Measurements from ENCODE around the gene ACTN4. TPM values are rescaled to one million over a fixed set of nuclear protein-coding genes. Genes with fewer than 3 reads are reported as not detected.
"Not testable (repeated sequence)": the region's sequence is repeated elsewhere in the genome, so short reads cannot be mapped to it uniquely, and the experiment has no call there.

Gene ACTN4
- total and polyA plus RNA-seq, 4 experiments from 2014 or later, result 4.0 to 155 (median 87.9) TPM

DNA sequence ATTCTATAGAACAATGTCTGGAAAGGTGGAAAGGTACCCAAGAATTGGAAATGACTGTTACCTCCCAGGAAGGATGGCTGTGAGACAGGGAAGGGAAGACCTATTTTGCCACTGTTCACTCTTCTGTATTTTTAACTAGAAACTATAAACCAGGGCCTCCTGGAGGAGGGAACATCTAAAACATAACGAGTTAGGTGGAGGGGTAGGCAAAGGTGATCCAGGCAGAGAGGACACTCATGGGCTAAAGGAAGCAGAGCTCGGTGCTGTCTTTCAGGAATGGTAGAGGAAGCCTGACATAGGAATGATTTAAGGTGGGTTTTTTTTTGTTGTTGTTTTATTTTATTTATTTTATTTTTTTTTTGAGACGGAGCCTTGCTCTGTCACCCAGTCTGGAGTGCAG is 22.6 kb upstream of the ACTN4 start:
- Mint-ChIP-seq H3K27me3 (no peaks in the 10 kb centered on the region), H3K4me1 (peaks cover 5 to 11% (median 9%) of the 10 kb centered on the region in 4 donors), H3K27ac (peak overlapping the region in 2 of 7 donors; percentile 54 to 57), H3K36me3 (peaks cover 44 to 71% of the 10 kb centered on the region in 2 donors), H3K9me3 (peaks cover 0 to 4% (median 0%) of the 10 kb centered on the region in 8 donors), H3K4me3 (no peak overlapping the region)
- H3K27me3 ChIP-seq (ENCODE audit: insufficient read depth, low read length), result no peaks in the 10 kb centered on the region
- no peaks in the 10 kb centered on the region for H3K9me3 ChIP-seq (ENCODE audit: control insufficient read depth in 1 of 2, low read length in 2 of 2)
- H3K36me3 ChIP-seq (ENCODE audit: insufficient read depth, low read length), result peaks cover 49% of the 10 kb centered on the region
- no peak for DNase-seq
- intact Hi-C loops (cut with micrococcal nuclease), result no loop called here
- H3K4me3 ChIP-seq (ENCODE audit: low read length in 2 of 2), result no peak overlapping the region
- H3K4me1 ChIP-seq (ENCODE audit: insufficient read depth, low read length), result peaks cover 7% of the 10 kb centered on the region
- ChIA-PET CTCF (ENCODE audit: partially characterized antibody) (interaction anchor here (0.7 to 2.0 kb wide), 2 partner anchors 10 to 222 kb away, joined by 3 to 9 read pairs; partner anchors contain the start of gene FAM98C), POLR2A (ENCODE audit: partially characterized antibody) (interaction anchor here (1.3 kb wide), 1 partner anchor 80 kb away, joined by 4 read pairs; no protein-coding TSS in a partner anchor)
- H3K27ac ChIP-seq (ENCODE audit: low read depth, low read length), result no peak overlapping the region

DNA sequence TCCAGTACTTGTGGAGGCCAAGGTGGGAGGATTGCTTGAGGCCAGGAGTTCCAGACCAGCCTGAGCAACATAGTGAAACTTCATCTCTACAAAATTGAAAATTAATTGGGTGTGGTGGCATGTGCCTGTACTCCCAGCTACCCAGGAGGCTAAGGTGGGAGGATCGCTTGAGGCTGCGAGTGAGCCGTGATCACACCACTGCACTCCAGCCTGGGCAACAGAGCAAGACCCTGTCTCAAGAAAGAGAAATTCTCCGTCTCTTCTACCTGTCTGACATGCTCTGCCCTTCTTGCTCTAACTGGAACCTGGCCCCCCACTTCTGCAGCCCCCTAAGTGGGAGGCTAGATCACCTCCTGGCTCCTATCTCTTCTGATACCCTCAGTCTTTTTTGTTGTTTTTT is 21.0 kb upstream of the ACTN4 start:
- H3K4me1 Mint-ChIP-seq, result peaks cover 0 to 3% (median 3%) of the 10 kb centered on the region in 4 donors
- no peaks in the 10 kb centered on the region for H3K27me3 Mint-ChIP-seq
- intact Hi-C loops (cut with micrococcal nuclease), result no loop called here
- Histone ChIP-seq H3K27ac (ENCODE audit: low read depth, low read length) (no peak overlapping the region), H3K9me3 (ENCODE audit: control insufficient read depth in 1 of 2, low read length in 2 of 2) (no peaks in the 10 kb centered on the region), H3K4me3 (ENCODE audit: low read length in 2 of 2) (no peak overlapping the region), H3K27me3 (ENCODE audit: insufficient read depth, low read length) (no peaks in the 10 kb centered on the region), H3K4me1 (ENCODE audit: insufficient read depth, low read length) (no peaks in the 10 kb centered on the region), H3K36me3 (ENCODE audit: insufficient read depth, low read length) (peaks cover 38% of the 10 kb centered on the region)
- no peak overlapping the region for H3K4me3 Mint-ChIP-seq
- H3K36me3 Mint-ChIP-seq, result peaks cover 52 to 76% of the 10 kb centered on the region in 2 donors
- H3K27ac Mint-ChIP-seq, result peak overlapping the region in 1 of 7 donors; percentile 30
- no peak for DNase-seq
- ChIA-PET POLR2A (ENCODE audit: partially characterized antibody) (no interaction called here), CTCF (ENCODE audit: partially characterized antibody) (interaction anchor here (2.0 kb wide), 1 partner anchor 9 kb away, joined by 9 read pairs; no protein-coding TSS in a partner anchor)
- H3K9me3 Mint-ChIP-seq, result peaks cover 0 to 4% (median 0%) of the 10 kb centered on the region in 8 donors

DNA sequence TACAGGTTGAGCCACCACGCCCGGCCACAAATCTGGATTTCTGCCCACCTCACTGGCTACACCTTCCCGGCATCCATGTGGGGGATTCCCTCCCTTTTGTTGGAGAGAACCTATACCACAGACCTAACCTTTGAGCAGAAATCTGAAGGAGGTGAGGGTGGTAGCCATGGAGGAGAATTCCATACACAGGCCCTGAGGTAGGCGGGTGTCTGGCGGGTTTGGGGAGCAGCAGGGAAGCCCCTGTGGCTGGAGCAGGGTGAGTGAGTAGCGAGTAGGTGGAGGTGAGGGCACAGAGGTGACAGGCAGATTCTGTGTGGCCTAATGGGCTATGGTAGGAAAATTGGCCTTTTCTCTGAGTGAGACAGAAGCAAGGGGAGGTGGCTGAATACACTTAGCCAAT is 17.9 kb upstream of the ACTN4 start:
- no peak for DNase-seq
- H3K27me3 Mint-ChIP-seq, result no peaks in the 10 kb centered on the region
- H3K4me3 Mint-ChIP-seq, result no peak overlapping the region
- Histone ChIP-seq H3K9me3 (ENCODE audit: control insufficient read depth in 1 of 2, low read length in 2 of 2) (no peaks in the 10 kb centered on the region), H3K27ac (ENCODE audit: low read depth, low read length) (no peak overlapping the region), H3K27me3 (ENCODE audit: insufficient read depth, low read length) (no peaks in the 10 kb centered on the region), H3K4me1 (ENCODE audit: insufficient read depth, low read length) (peaks cover 3% of the 10 kb centered on the region), H3K4me3 (ENCODE audit: low read length in 2 of 2) (no peak overlapping the region), H3K36me3 (ENCODE audit: insufficient read depth, low read length) (peaks cover 27% of the 10 kb centered on the region)
- peaks cover 3 to 9% (median 4%) of the 10 kb centered on the region in 4 donors for H3K4me1 Mint-ChIP-seq
- intact Hi-C loops (cut with micrococcal nuclease), result no loop called here
- H3K36me3 Mint-ChIP-seq, result peaks cover 47 to 65% of the 10 kb centered on the region in 2 donors
- ChIA-PET POLR2A (ENCODE audit: partially characterized antibody) (no interaction called here), CTCF (ENCODE audit: partially characterized antibody) (interaction anchor here (0.7 to 2.0 kb wide), 5 partner anchors 85 to 300 kb away, joined by 4 to 7 read pairs (median 4); partner anchors contain the start of gene FAM98C)
- H3K9me3 Mint-ChIP-seq, result peaks cover 0 to 5% (median 0%) of the 10 kb centered on the region in 8 donors
- no peak overlapping the region for H3K27ac Mint-ChIP-seq

DNA sequence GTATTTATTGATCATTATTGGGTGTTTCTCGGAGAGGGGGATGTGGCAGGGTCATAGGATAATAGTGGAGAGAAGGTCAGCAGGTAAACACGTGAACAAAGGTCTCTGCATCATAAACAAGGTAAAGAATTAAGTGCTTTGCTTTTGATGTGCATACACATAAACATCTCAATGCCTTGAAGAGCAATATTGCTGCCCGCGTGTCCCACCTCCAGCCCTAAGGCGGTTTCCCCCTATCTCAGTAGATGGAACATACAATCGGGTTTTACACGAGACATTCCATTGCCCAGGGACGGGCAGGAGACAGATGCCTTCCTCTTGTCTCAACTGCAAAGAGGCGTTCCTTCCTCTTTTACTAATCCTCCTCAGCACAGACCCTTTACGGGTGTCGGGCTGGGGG is 16.1 kb upstream of the ACTN4 start:
- H3K36me3 ChIP-seq (ENCODE audit: insufficient read depth, low read length), result peaks cover 27% of the 10 kb centered on the region

DNA sequence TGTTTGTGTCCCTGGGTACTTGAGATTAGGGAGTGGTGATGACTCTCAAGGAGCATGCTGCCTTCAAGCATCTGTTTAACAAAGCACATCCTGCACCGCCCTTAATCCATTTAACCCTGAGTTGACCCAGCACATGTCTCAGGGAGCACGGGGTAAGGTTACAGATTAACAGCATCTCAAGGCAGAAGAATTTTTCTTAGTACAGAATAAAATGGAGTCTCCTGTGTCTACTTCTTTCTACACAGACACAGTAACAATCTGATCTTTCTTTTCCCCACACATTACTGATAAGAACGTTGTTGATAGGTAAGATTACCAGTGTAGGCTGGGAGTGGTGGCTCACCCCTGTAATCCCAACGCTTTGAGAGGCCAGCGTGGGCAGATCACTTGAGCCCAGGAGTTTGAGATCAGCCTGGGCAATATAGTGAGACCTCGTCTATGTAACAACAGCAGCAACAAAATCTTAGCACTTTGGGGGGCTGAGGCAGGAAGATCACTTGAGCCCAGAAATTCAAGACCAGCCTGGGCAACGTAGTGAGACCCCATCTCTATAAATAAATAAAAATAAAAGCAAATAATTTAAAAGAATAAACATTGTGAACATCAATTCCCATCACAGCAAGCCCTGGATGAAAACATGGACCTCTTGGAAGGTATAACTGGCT is 15.5 kb upstream of the ACTN4 start:
- intact Hi-C loops (cut with micrococcal nuclease); H3K9me3 Mint-ChIP-seq; H3K9me3 ChIP-seq (ENCODE audit: control insufficient read depth in 1 of 2, low read length in 2 of 2); H3K27me3 ChIP-seq (ENCODE audit: insufficient read depth, low read length); DNase-seq; H3K4me3 ChIP-seq (ENCODE audit: low read length in 2 of 2); H3K27me3 Mint-ChIP-seq; POLR2A ChIA-PET (ENCODE audit: partially characterized antibody); CTCF ChIA-PET (ENCODE audit: partially characterized antibody); H3K27ac ChIP-seq (ENCODE audit: low read depth, low read length); H3K27ac Mint-ChIP-seq; H3K4me3 Mint-ChIP-seq: not testable (repeated sequence)
- Mint-ChIP-seq H3K36me3 (peaks cover 39 to 60% of the 10 kb centered on the region in 2 donors), H3K4me1 (peaks cover 8 to 33% (median 22%) of the 10 kb centered on the region in 4 donors)
- H3K36me3 ChIP-seq (ENCODE audit: insufficient read depth, low read length), result peaks cover 24% of the 10 kb centered on the region
- H3K4me1 ChIP-seq (ENCODE audit: insufficient read depth, low read length), result peaks cover 27% of the 10 kb centered on the region

More for the DNA sequence above, 16.1 kb upstream of the ACTN4 start:
- H3K4me3 ChIP-seq (ENCODE audit: low read length in 2 of 2); H3K4me3 Mint-ChIP-seq; H3K27ac ChIP-seq (ENCODE audit: low read depth, low read length); DNase-seq; H3K27me3 ChIP-seq (ENCODE audit: insufficient read depth, low read length); intact Hi-C loops (cut with micrococcal nuclease); H3K9me3 ChIP-seq (ENCODE audit: control insufficient read depth in 1 of 2, low read length in 2 of 2); POLR2A ChIA-PET (ENCODE audit: partially characterized antibody); H3K9me3 Mint-ChIP-seq; CTCF ChIA-PET (ENCODE audit: partially characterized antibody); H3K27me3 Mint-ChIP-seq: not testable (repeated sequence)
- Mint-ChIP-seq H3K36me3 (peaks cover 40 to 59% of the 10 kb centered on the region in 2 donors), H3K27ac (peak overlapping the region in 3 of 7 donors; percentile 13 to 68 (median 43)), H3K4me1 (peaks cover 5 to 27% (median 17%) of the 10 kb centered on the region in 4 donors)
- H3K4me1 ChIP-seq (ENCODE audit: insufficient read depth, low read length), result peaks cover 20% of the 10 kb centered on the region

DNA sequence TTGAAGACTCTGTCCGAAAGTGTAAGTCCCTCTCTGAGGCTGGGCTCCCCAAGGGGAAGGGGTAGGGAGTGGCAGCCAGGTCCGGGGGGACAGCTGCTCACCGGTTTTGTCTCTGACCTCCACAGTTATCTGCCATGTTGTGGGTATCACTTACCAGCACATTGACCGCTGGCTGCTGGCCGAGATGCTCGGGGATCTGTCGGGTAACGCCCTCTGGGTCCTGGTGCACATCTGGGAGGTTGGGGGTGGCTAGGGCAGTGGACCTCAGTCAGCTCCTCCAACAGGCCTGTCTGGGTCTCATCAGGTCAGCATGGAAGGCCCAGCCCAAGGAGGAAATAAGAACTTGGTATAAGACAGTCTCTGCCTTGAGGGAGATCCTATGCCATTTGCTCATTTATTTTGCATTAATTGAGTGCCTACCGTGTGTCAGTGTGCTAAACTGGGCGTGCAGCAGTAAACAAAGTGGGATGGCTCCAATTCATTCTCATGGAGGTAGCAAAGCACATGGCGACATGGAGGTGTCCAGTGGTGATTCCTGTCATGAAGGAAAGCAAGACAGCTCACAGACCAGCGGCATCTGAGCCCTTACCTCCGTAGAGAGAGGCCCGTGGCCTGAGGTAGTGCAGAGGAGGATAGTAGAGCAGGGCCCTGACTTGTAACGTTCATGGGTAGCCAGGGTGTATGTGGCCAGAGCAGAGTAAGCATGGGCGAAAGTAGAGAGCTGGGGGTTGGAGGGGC is 14.8 kb upstream of the ACTN4 start:
- peaks cover 0 to 5% (median 0%) of the 10 kb centered on the region in 8 donors for H3K9me3 Mint-ChIP-seq
- no peaks in the 10 kb centered on the region for H3K9me3 ChIP-seq (ENCODE audit: control insufficient read depth in 1 of 2, low read length in 2 of 2)
- intact Hi-C loops (cut with micrococcal nuclease), result no loop called here
- ChIA-PET CTCF (ENCODE audit: partially characterized antibody) (interaction anchor here (0.8 to 7.6 kb wide), 5 partner anchors 11 to 229 kb away, joined by 3 to 161 read pairs (median 5); partner anchors contain the start of genes EIF3K and FAM98C), POLR2A (ENCODE audit: partially characterized antibody) (interaction anchor here (3.7 kb wide), 1 partner anchor 88 kb away, joined by 23 read pairs; no protein-coding TSS in a partner anchor)
- peaks cover 32% of the 10 kb centered on the region for H3K4me1 ChIP-seq (ENCODE audit: insufficient read depth, low read length)
- H3K4me1 Mint-ChIP-seq, result peaks cover 10 to 40% (median 28%) of the 10 kb centered on the region in 4 donors
- no peaks in the 10 kb centered on the region for H3K27me3 Mint-ChIP-seq
- H3K27ac Mint-ChIP-seq, result peak overlapping the region in 3 of 7 donors; percentile 18 to 73 (median 69)
- H3K27ac ChIP-seq (ENCODE audit: low read depth, low read length), result no peak overlapping the region
- no peak overlapping the region for H3K4me3 ChIP-seq (ENCODE audit: low read length in 2 of 2)
- no peaks in the 10 kb centered on the region for H3K27me3 ChIP-seq (ENCODE audit: insufficient read depth, low read length)
- peaks cover 24% of the 10 kb centered on the region for H3K36me3 ChIP-seq (ENCODE audit: insufficient read depth, low read length)
- H3K36me3 Mint-ChIP-seq, result peaks cover 37 to 56% of the 10 kb centered on the region in 2 donors
- no peak overlapping the region for H3K4me3 Mint-ChIP-seq
- DNase-seq, result no peak

All from CD4-positive, alpha-beta memory T cell (primary cell).